HepG2 (cell line): Measurements from ENCODE around the gene FBRSL1. TPM values are rescaled to one million over a fixed set of nuclear protein-coding genes. Genes with fewer than 3 reads are reported as not detected.

ENCODE experiments used
- CREM ChIP-seq, 2 experiments: sonication (generic) in 1 of 2; formaldehyde crosslinking in 1 of 2; IDR thresholded peaks; 2 replicates each; pipeline versions ENCODE4 v1.4.0 to v1.6.1; 2016 to 2020; ENCODE audit warnings: antibody characterized with exemption in 1 of 2, mild to moderate bottlenecking in 1 of 2, missing genetic modification reagents in 1 of 2
- EEA1 ChIP-seq: sonication (generic); formaldehyde crosslinking; IDR thresholded peaks from 2 replicates; pipeline ENCODE4 v1.5.1; 2020; ENCODE audit warnings: mild to moderate bottlenecking, missing genetic modification reagents, borderline replicate concordance
- GATAD1 ChIP-seq: IDR thresholded peaks from 2 replicates; pipeline ENCODE4 v1.6.1; 2016; ENCODE audit warnings: missing genetic modification reagents, missing compliant biosample characterization
- GATAD2A ChIP-seq: IDR thresholded peaks from 2 replicates; pipeline ENCODE4 v1.6.1; 2016
- ZMYM2 ChIP-seq: sonication (generic); formaldehyde crosslinking; IDR thresholded peaks from 2 replicates; pipeline ENCODE4 v1.8.0; 2022; ENCODE audit warnings: mild to moderate bottlenecking, missing genetic modification reagents
- ZNF749 ChIP-seq: sonication (generic); formaldehyde crosslinking; IDR thresholded peaks from 2 replicates; pipeline ENCODE4 v1.8.0; 2022; ENCODE audit warnings: mild to moderate bottlenecking, missing genetic modification reagents, moderate library complexity, borderline replicate concordance
- polyA plus RNA-seq, 8 experiments: library from polyadenylated mRNA; depleted of rRNA in 3 of 8; stranded (reverse) in 7 of 8; unstranded in 1 of 8; fragments of >200 nt; fragmentation: Illumina TruSeq in 4 of 8; extraction: Trizol in 4 of 8; gene quantifications; 2 replicates each; pipeline versions ENCODE4 v1.2.1 to v1.2.3, GENCODE V29; 2011 to 2016; ENCODE audit warnings: low read depth in 4 of 8, missing spikeins in 1 of 8, mixed read lengths in 1 of 8; ENCODE audit not compliant: insufficient read depth in 1 of 8
- total RNA-seq, 5 experiments: library from RNA; depleted of rRNA; stranded (reverse); fragments of >200 nt; fragmentation: Illumina TruSeq; extraction: Trizol; gene quantifications; 2 replicates each; pipeline ENCODE4 v1.2.3, GENCODE V29; 2016; ENCODE audit warnings: low read depth in 1 of 5
- TF ChIP-seq, protein P1 (sequence below): sonication (generic); formaldehyde crosslinking; IDR thresholded peaks from 2 replicates; pipeline ENCODE4 v1.4.0; 2020; ENCODE audit warnings: missing genetic modification reagents
- TF ChIP-seq, protein P2 (sequence below): sonication (generic); formaldehyde crosslinking; IDR thresholded peaks from 2 replicates; pipeline ENCODE4 v1.5.1; 2020; ENCODE audit warnings: mild to moderate bottlenecking, missing genetic modification reagents, moderate library complexity

FBRSL1 gene
- total and polyA plus RNA-seq, 2 of the 13 experiments (the other 11 are each of a cell fraction or from before 2014, with no cell fraction given), result 3.6 to 7.9 TPM

GRCh38 chr12:132490422-132491137, 629 bp downstream of the FBRSL1 start (continued):
- TF ChIP-seq, protein P1, sequence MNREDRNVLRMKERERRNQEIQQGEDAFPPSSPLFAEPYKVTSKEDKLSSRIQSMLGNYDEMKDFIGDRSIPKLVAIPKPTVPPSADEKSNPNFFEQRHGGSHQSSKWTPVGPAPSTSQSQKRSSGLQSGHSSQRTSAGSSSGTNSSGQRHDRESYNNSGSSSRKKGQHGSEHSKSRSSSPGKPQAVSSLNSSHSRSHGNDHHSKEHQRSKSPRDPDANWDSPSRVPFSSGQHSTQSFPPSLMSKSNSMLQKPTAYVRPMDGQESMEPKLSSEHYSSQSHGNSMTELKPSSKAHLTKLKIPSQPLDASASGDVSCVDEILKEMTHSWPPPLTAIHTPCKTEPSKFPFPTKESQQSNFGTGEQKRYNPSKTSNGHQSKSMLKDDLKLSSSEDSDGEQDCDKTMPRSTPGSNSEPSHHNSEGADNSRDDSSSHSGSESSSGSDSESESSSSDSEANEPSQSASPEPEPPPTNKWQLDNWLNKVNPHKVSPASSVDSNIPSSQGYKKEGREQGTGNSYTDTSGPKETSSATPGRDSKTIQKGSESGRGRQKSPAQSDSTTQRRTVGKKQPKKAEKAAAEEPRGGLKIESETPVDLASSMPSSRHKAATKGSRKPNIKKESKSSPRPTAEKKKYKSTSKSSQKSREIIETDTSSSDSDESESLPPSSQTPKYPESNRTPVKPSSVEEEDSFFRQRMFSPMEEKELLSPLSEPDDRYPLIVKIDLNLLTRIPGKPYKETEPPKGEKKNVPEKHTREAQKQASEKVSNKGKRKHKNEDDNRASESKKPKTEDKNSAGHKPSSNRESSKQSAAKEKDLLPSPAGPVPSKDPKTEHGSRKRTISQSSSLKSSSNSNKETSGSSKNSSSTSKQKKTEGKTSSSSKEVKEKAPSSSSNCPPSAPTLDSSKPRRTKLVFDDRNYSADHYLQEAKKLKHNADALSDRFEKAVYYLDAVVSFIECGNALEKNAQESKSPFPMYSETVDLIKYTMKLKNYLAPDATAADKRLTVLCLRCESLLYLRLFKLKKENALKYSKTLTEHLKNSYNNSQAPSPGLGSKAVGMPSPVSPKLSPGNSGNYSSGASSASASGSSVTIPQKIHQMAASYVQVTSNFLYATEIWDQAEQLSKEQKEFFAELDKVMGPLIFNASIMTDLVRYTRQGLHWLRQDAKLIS, result no peak
- TF ChIP-seq ZMYM2 (no peak), GATAD2A (CRISPR knock-in tag) (no peak), ZNF749 (CRISPR knock-in tag) (no peak), EEA1 (CRISPR knock-in tag) (no peak), GATAD1 (0 out of 2 replicates have a peak, but pooled peaks have one; percentile 6), CREM (IDR thresholded peaks at IDR 0.05) (no peak), CREM (CRISPR knock-in tag; IDR thresholded peaks at IDR 0.05) (no peak)
- TF ChIP-seq, protein P2, sequence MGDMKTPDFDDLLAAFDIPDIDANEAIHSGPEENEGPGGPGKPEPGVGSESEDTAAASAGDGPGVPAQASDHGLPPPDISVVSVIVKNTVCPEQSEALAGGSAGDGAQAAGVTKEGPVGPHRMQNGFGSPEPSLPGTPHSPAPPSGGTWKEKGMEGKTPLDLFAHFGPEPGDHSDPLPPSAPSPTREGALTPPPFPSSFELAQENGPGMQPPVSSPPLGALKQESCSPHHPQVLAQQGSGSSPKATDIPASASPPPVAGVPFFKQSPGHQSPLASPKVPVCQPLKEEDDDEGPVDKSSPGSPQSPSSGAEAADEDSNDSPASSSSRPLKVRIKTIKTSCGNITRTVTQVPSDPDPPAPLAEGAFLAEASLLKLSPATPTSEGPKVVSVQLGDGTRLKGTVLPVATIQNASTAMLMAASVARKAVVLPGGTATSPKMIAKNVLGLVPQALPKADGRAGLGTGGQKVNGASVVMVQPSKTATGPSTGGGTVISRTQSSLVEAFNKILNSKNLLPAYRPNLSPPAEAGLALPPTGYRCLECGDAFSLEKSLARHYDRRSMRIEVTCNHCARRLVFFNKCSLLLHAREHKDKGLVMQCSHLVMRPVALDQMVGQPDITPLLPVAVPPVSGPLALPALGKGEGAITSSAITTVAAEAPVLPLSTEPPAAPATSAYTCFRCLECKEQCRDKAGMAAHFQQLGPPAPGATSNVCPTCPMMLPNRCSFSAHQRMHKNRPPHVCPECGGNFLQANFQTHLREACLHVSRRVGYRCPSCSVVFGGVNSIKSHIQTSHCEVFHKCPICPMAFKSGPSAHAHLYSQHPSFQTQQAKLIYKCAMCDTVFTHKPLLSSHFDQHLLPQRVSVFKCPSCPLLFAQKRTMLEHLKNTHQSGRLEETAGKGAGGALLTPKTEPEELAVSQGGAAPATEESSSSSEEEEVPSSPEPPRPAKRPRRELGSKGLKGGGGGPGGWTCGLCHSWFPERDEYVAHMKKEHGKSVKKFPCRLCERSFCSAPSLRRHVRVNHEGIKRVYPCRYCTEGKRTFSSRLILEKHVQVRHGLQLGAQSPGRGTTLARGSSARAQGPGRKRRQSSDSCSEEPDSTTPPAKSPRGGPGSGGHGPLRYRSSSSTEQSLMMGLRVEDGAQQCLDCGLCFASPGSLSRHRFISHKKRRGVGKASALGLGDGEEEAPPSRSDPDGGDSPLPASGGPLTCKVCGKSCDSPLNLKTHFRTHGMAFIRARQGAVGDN (CRISPR knock-in tag), result peak; percentile 39
